ENCODE data around the gene TRAF3. TPM values are rescaled to one million over a fixed set of nuclear protein-coding genes. Genes with fewer than 3 reads are reported as not detected.
"Not testable (repeated sequence)": the region's sequence is repeated elsewhere in the genome, so short reads cannot be mapped to it uniquely, and the experiment has no call there.

Gene TRAF3
- total RNA-seq, 1 experiment from 2014 or later, result 11.5 TPM

DNA sequence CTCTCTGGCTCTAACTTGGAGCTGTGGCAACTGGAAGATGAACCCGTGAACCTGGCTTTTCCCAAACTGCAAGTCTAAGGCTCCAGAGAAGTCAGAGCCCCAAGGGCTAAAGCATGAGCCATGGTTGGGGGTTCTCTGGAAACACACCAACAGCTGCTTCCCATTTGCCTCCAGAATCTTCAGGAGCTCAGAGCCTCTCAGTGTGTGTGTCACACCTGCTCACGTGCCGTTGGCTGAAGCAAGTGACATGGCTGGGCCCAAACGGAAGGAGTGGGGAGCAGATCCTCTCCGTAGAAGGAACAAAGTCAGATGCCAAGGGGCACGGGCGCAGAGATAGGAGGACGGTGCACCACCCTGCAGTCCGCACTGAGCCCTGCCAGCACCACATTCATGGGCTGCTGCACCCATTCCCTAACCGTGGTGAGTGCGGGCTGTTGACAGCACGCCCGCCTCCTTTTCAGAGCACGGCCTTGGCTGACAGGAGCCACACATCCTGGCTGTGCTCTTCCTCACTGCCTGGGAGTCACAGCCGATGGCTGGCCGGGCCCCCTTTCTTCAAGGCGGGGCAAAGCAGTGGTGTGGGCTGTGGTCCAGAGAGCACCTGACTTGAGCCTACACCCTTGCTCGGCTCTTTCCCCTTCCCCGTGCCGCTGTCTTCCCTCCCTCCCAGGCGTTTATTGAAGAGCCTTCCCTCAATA, 16.6 kb upstream of the TRAF3 start:
- no peaks in the 10 kb centered on the region for H3K36me3 ChIP-seq (replicated peaks; ENCODE audit: control insufficient read depth, insufficient read depth, low read length)
- DNase-seq, result peak; percentile 81
- H3K27me3 ChIP-seq (ENCODE audit: control insufficient read depth, insufficient read depth, low read length), result 0 out of 2 replicates have a peak, but pooled peaks cover 1% of the 10 kb centered on the region
- H3K4me3 ChIP-seq (ENCODE audit: insufficient read depth, low read depth, low read length), result peak overlapping the region; percentile 12; the same call in 1 of the 2 replicates

DNA sequence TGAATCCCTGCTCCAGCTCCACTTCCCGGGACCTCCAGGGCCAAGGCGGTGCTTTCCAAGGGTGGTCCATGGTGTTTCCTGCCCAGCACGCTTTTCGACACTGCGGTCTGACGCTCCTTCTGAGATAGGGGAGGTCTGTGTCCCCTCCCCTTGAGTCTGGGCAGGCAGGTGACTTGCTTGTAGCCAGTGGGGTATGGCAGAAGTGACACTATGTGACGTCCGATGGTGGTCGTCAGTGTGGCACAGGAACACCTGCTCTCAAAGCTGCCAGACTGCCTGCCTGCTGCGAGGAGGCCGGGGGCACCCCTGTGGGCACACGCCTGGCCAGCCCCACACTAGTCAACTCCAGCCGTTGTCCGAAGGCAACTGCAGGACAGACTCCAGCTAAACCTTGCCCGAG, 16.0 kb upstream of the TRAF3 start:
- Histone ChIP-seq H3K27me3 (ENCODE audit: control insufficient read depth, insufficient read depth, low read length) (0 out of 2 replicates have a peak, but pooled peaks cover 1% of the 10 kb centered on the region), H3K36me3 (replicated peaks; ENCODE audit: control insufficient read depth, insufficient read depth, low read length) (no peaks in the 10 kb centered on the region), H3K4me3 (ENCODE audit: insufficient read depth, low read depth, low read length) (no peak overlapping the region)
- peak; percentile 51 for DNase-seq

DNA sequence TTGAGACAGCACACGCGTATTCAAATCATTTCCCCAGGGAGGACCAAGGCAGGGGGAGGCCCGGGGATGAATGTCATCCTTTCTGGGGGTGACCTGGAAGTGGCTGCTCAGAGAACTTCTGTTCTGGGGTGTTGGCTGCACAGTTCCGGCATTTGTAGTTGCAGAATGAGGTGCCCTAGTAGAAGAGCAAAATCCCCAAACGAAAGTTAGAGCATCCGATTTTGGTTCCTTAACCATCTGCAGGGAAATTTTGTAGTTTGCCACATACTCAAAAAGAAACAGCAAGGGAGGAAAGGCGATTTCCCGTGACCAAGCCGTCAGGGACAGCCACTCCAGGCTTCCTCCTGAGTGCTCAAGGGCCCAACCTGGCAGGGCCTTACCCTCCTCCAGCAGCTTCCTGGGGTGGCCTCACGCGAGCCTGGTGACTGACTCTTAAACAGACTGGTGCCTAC, 13.0 kb upstream of the TRAF3 start:
- Histone ChIP-seq H3K27me3 (ENCODE audit: control insufficient read depth, insufficient read depth, low read length) (0 out of 2 replicates have a peak, but pooled peaks cover 1% of the 10 kb centered on the region), H3K36me3 (replicated peaks; ENCODE audit: control insufficient read depth, insufficient read depth, low read length) (no peaks in the 10 kb centered on the region), H3K4me3 (ENCODE audit: insufficient read depth, low read depth, low read length) (no peak overlapping the region)
- DNase-seq, result peak; percentile 37

DNA sequence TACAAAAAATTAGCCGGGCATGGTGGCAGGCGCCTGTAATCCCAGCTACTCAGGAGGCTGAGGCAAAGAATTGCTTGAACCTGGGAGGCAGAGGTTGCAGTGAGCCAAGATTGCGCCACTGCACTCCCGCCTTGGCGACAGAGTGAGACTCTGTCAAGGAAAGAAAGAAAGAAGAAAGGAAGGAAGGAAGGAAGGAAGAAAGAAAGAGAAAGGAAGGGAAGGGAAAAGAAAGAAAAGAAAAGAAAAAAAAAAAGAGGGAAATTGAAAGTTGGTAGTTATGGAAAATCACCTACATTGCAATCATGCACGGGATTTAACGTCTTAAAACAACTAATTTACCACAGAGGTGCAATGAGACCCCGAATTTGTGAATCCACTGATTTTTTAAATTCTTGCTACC, 11.5 kb upstream of the TRAF3 start:
- DNase-seq; H3K36me3 ChIP-seq (replicated peaks; ENCODE audit: control insufficient read depth, insufficient read depth, low read length): not testable (repeated sequence)

DNA sequence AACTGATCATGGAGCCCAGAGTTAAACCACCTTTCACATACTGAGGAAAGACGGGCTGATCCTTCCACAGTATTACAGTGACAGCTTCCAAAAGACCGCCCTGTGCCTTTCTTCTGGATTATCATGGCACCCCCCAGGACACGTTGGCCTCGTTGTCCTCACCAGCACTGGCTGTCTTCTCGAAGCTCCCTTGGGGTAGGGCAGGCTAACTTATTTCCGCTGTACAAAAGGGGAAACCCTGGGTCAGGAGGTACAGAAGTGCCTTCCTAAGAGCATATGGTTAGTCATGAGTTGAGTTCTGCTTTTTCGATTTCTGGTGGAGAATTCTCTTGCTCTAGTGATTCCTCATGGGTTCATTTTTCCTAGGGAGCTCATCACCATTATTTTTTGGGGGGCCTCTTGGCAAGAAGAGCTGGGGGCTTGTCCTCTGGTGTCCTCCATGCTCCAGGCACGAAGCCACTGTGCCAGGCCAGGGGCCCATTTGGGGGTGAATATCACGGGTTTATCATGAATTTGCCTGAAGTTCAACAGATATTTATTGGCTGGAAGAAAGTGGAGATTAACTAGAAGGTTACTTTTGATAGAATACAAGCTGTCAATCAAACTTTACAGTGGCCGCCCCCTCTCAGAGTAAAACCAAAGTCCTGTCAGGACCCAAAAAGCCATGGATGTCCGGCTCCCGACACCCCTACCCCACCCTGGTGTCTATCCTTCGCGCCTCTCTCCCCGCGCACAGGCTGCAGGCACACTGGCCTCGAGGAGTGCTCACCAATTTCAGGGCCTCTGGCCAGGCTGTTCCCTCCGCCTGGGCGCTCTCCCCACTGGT, 8.8 kb upstream of the TRAF3 start:
- Histone ChIP-seq H3K4me3 (ENCODE audit: insufficient read depth, low read depth, low read length) (no peak overlapping the region), H3K36me3 (replicated peaks; ENCODE audit: control insufficient read depth, insufficient read depth, low read length) (no peaks in the 10 kb centered on the region), H3K27me3 (ENCODE audit: control insufficient read depth, insufficient read depth, low read length) (no peaks in the 10 kb centered on the region)
- DNase-seq, result peak; percentile 15

More for the DNA sequence above, 11.5 kb upstream of the TRAF3 start:
- not testable (repeated sequence) for H3K4me3 ChIP-seq (ENCODE audit: insufficient read depth, low read depth, low read length); H3K27me3 ChIP-seq (ENCODE audit: control insufficient read depth, insufficient read depth, low read length)

DNA sequence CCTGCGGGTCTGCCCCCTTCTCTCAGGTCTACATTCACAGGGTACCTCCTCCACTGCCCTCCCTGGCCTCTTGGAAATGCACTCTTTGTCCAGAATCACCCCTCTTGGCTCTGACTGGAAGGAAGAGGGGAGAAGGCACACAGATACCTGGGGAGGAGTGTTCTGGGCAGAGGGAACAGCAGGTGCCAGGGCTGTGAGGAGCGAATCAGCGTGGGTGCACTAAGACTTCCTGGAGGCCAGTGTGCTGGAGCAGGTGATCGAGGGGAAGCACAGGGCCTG, 8.3 kb upstream of the TRAF3 start:
- Histone ChIP-seq H3K36me3 (replicated peaks; ENCODE audit: control insufficient read depth, insufficient read depth, low read length) (no peaks in the 10 kb centered on the region), H3K27me3 (ENCODE audit: control insufficient read depth, insufficient read depth, low read length) (no peaks in the 10 kb centered on the region), H3K4me3 (ENCODE audit: insufficient read depth, low read depth, low read length) (no peak overlapping the region)
- peak; percentile 44 for DNase-seq

DNA sequence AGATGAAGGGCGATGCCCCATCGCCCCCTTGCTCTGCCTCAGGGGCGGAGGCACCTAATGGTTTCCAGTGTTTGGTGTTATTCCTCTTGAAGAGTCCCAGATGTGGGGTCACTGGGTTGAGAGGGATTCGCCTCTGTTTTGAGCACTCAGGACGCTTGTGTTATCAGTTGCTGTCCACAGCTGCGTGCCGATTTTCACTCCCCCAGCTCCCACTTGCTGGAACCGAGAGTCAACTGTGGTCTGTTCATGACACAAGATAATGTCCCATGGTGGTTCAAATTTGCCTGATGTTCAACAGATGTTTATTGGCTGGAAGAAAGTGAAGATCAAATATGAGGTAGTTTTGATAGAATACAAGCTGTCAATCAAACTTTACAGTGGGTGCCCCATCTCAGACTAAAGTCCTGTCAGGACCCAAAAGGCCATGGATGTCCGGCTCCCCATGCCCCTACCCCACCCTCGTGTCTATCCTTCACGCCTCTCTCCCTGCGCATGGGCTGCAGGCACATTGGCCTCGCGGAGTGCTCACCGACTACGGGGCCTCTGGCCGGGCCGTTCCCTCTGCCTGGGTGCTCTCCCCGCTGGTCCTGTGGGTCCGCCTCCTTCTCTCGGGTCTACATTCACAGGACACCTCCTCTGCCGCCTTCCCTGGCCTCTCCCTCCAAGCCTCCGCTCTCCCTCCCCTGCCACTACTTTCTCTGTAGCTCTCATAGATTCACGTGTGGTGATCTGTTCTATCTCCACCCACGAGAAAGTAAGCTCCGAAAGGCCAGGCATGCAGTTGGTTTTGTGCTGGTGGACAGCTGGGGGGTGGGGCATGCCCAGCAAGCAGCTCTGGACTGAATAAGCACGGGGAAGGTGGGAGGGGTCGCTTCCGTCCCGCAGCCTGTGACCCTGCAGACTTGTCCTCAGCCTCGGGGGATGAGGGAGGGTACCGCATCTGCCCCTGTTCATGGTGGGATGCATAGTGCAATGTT, 6.8 kb upstream of the TRAF3 start:
- Histone ChIP-seq H3K4me3 (ENCODE audit: insufficient read depth, low read depth, low read length) (no peak overlapping the region), H3K36me3 (replicated peaks; ENCODE audit: control insufficient read depth, insufficient read depth, low read length) (no peaks in the 10 kb centered on the region), H3K27me3 (ENCODE audit: control insufficient read depth, insufficient read depth, low read length) (no peaks in the 10 kb centered on the region)
- DNase-seq, result peak; percentile 56

DNA sequence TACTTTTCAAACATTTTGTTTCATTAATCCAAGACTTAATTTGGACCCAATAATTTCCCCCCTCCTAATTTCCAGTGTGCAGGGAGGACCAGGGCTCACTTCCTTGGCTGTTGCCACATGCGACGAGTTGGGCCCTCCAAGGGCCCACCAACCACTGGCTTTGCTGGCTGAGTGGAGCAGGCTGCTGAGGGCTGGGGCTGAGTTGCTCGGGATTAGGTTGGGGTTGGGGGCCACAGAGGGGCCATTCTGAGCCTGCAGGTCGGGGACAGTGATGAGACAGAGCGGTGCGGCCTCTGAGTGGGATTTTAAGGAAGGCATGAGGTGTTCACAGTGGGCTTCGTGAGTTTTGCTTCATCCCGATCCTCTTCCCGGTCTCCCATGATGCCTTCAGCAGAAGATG, 6.1 kb upstream of the TRAF3 start:
- no peak for DNase-seq
- H3K4me3 ChIP-seq (ENCODE audit: insufficient read depth, low read depth, low read length), result no peak overlapping the region
- H3K27me3 ChIP-seq (ENCODE audit: control insufficient read depth, insufficient read depth, low read length), result no peaks in the 10 kb centered on the region
- no peaks in the 10 kb centered on the region for H3K36me3 ChIP-seq (replicated peaks; ENCODE audit: control insufficient read depth, insufficient read depth, low read length)

DNA sequence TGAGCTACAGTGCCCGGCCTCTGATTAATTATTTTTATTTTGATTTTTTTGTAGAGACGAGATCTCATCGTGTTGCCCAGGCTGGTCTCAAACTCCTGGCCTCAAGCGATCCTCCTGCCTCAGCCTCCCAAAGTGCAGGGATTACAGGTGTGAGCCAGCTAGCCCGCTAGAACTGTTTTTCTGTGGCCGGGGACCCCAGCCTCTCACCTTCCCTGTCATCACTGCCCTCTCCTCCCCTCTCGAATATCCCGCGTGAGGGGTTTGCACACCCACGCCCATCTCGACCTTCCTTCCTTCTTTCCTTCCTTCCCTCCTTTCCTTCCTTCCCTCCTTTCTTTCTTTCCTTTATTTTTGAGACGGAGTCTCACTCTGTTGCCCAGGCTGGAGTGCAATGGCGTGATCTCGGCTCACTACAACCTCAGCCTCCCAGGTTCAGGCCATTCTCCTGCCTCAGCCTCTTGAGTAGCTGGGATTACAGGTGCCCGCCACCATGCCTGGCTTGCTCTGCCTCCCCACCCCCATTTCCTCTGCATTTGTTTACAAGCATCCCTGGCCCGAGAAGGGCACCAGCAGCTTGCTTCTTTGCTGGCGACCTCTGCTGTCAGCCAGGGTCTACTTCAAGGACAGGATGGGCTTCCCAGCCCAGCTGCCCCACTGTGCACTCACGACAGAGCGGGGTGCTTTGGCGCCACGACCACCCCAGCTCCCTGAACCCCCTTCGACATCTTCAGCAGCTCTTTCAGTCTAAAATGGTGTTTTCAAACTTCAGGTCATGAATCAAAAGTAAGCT, 4.3 kb upstream of the TRAF3 start:
- H3K36me3 ChIP-seq (replicated peaks; ENCODE audit: control insufficient read depth, insufficient read depth, low read length), result no peaks in the 10 kb centered on the region
- no peaks in the 10 kb centered on the region for H3K27me3 ChIP-seq (ENCODE audit: control insufficient read depth, insufficient read depth, low read length)
- no peak overlapping the region for H3K4me3 ChIP-seq (ENCODE audit: insufficient read depth, low read depth, low read length)
- DNase-seq, result peak; percentile 90

DNA sequence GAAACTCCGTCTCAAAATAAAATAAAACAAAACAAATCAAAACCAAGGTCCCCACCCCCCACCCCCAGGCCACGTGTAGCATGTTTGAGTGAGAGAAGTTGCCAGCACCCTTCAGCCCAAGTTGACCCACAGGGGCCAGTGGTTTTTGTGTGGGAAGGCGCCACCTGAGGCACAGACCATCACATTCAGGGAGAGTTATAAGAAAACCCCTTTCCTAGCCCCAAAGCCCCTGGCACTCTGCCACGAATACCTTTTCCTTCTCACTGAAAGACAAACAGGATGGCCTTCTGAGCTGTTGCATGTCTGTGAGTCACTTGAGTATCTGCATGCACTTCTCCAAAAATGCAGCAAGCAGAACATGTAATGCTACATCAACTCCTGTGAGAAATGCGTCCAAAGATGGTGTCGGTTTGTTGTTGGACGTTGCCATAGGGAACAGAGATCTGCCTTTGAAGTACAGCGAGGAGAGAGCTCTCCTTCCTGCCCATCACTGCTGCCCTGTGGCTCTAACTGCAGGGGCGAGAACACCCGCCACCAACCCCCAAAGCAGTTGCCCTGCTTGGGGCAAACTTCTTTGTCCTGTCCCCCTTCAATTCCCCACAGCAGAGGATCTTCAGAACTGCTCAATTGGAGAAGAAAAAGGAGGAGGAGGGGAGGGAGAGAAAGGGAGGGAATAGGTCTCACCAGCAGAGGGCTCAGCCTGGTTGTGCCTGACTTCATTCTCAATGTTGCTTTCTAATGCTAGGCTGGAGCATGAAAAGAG, 2.7 kb upstream of the TRAF3 start:
- Histone ChIP-seq H3K27me3 (ENCODE audit: control insufficient read depth, insufficient read depth, low read length) (peaks cover 9% of the 10 kb centered on the region), H3K36me3 (replicated peaks; ENCODE audit: control insufficient read depth, insufficient read depth, low read length) (no peaks in the 10 kb centered on the region), H3K4me3 (ENCODE audit: insufficient read depth, low read depth, low read length) (no peak overlapping the region)
- DNase-seq, result peak; percentile 88

DNA sequence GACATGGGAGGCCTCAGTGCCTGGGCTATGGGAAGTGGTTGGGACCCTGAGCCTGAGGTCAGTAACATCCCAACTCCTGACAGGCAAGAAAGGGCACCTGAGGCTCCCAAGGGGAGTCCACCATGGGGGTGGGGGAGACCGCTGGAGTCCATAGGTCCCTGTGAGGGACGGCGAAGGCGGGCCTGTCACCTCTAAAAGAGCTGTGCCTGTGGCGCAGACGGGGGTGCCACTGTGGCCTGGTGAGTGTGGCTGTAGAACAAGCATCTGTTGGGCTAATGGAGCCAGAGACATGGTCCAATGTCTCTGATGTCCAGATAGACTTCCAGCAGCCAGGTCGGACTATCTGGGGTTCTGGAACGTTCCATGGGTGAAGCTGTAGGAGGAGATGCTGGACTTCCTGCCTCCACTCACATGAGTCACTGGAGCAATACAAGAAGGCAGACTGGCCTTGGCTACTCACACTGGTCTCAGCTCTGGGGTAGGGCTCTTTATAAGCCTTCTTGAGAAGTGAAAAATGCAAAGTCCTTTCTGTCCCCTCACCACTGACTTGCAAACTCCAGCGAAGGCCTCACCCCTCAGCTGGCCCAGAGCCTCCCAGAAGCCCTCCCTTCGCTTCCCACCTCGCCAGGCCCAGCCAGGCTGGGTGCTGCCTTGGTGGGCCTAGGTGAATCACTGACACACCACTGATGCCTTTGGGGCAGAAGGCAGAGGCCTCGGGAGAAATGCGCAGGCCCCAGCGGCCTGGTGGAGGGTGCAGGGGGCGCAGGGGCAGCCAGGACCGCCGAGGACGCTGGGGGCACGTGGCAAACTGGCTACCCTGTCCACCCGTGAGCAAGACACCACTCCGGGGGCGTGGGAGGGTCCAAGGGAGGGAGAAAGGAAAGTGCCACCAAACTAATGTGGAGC, 1.1 kb upstream of the TRAF3 start:
- DNase-seq, result peak; percentile 78
- Histone ChIP-seq H3K27me3 (ENCODE audit: control insufficient read depth, insufficient read depth, low read length) (peaks cover 9% of the 10 kb centered on the region), H3K4me3 (ENCODE audit: insufficient read depth, low read depth, low read length) (no peak overlapping the region), H3K36me3 (replicated peaks; ENCODE audit: control insufficient read depth, insufficient read depth, low read length) (no peaks in the 10 kb centered on the region)

DNA sequence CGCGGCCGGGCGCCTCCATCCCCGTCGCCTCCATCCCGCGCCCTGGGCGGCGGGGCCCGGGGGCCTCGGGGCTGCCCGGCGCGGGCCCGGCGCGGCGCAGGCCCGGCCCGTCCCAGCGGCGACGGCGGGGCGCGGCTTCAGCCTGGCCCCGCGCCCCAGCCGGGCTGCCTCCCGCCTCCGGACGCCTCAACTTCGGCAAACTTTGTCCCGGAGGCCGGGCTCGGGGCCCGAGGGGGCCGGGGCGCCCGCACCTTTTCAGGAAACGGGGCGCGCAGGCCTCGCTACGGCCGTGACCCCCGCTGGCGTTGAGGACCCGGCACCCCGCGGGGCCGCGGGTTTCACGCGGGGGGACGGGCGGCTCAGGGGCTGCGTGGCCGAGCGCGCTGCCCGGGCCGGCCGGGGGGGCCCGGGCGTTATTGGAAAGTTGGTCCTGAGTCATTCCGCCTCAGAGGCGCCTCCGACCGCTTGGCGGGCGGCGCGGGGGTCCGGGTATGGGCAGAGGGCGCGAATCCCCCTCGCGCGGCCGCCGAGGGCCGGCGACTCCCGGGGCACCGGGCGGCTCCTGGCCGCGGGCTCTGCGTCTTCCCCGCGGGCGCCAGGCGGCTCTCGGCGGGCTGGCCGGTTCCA, 575 bp downstream of the TRAF3 start:
- DNase-seq, result peak; percentile 80
- Histone ChIP-seq H3K27me3 (ENCODE audit: control insufficient read depth, insufficient read depth, low read length) (peaks cover 9% of the 10 kb centered on the region), H3K4me3 (ENCODE audit: insufficient read depth, low read depth, low read length) (peak overlapping the region; percentile 58), H3K36me3 (replicated peaks; ENCODE audit: control insufficient read depth, insufficient read depth, low read length) (no peaks in the 10 kb centered on the region)

Data from H7 (cell line).